ENCODE measurements around the gene CLEC2D.

DNA sequence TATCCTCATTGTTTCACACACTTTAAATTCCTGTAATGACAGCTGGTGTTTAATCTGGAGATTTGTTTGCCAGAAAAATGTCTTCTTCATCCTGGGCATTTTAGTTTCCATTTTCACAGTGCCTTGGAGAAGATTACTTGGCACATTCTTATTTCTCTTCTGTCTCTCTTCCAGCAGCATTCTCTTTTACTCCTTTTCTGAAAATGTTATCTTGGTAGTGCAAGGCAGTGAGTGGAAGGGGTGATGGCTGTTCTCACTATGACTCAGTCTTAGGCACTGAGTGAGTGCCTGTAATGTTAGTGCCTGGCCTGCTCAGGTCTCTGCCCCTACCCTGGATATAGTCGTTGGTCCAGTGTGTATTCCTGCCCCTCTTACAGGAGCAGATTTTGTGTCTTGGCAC is 50.3 kb downstream of the CLEC2D start:
- no peak for TF ChIP-seq TAF1 (IDR thresholded peaks at IDR 0.05; ENCODE audit: low read depth)
- TF ChIP-seq ZBTB7A (IDR thresholded peaks at IDR 0.05; ENCODE audit: low read depth): no peak
- TF ChIP-seq RAD21 (IDR thresholded peaks at IDR 0.05; ENCODE audit: low read depth): no peak
- TF ChIP-seq CREB1 (IDR thresholded peaks at IDR 0.05; ENCODE audit: low read depth): no peak
- no peak for TF ChIP-seq EP300 (IDR thresholded peaks at IDR 0.05; ENCODE audit: borderline replicate concordance)
